Measurements from ENCODE around the gene BICD1.

- TF ChIP-seq CTCF (IDR thresholded peaks at IDR 0.05; ENCODE audit: low read depth, low read length, poor library complexity, severe bottlenecking) (no peak), EZH2phosphoT487 (IDR thresholded peaks at IDR 0.05; ENCODE audit: borderline replicate concordance, low read length) (no peak)
These were observed 596 bp upstream of the BICD1 start for GRCh38 chr12:32105986-32106516.

Measured in DOHH2 (cell line).